HEK293 (cell line): ENCODE results near the gene MRPL39.

Experiments used
- TF ChIP-seq, protein P1 (sequence below): fragments of 450-650 bp; formaldehyde crosslinking; IDR thresholded peaks from 2 replicates; pipeline ENCODE4 v1.5.1; 2016; ENCODE audit warnings: missing biosample characterization, missing genetic modification characterization, borderline replicate concordance
- TF ChIP-seq, protein P2 (sequence below): fragments of 450-650 bp; formaldehyde crosslinking; IDR thresholded peaks from 2 replicates; pipeline ENCODE4 v1.5.1; 2016; ENCODE audit warnings: missing biosample characterization, missing genetic modification characterization

DNA sequence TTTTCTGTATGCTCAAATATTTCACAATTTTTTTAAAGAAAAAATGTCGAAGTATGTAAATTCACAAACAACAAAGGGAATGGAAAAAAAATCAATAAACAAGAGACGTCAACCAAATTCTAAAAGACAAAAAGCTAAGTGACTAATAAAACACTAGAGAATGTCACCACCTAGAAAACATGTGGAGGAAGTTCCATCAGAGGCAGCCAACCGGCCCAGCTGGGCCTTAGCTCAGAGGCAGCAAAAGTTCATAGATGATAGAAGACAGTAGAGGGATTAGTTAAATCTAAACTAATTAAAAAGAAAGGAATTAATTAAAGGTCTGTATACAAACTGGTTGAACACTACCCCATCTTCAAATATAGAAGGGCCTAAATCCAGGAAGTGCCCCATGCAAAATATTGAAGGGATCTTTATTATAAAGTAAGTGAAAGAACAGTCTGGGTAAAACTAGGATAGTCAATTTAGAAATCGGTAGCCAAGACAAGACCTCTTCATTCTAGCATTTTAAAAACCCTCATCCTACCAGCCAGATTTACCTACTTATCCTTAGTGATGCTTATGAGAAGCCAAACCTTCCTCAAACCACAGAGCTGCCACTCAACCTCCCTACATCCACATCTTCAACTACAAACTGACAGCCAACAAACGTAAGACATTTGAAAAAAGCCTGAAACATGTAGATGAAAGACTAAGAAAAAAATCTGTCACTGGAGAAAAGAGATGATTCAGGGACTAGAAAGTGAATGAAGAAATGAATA is 23.7 kb downstream of the MRPL39 start:
- TF ChIP-seq, protein P1, sequence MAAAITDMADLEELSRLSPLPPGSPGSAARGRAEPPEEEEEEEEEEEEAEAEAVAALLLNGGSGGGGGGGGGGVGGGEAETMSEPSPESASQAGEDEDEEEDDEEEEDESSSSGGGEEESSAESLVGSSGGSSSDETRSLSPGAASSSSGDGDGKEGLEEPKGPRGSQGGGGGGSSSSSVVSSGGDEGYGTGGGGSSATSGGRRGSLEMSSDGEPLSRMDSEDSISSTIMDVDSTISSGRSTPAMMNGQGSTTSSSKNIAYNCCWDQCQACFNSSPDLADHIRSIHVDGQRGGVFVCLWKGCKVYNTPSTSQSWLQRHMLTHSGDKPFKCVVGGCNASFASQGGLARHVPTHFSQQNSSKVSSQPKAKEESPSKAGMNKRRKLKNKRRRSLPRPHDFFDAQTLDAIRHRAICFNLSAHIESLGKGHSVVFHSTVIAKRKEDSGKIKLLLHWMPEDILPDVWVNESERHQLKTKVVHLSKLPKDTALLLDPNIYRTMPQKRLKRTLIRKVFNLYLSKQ (tag by site-specific recombination), result no peak
- TF ChIP-seq, protein P2, sequence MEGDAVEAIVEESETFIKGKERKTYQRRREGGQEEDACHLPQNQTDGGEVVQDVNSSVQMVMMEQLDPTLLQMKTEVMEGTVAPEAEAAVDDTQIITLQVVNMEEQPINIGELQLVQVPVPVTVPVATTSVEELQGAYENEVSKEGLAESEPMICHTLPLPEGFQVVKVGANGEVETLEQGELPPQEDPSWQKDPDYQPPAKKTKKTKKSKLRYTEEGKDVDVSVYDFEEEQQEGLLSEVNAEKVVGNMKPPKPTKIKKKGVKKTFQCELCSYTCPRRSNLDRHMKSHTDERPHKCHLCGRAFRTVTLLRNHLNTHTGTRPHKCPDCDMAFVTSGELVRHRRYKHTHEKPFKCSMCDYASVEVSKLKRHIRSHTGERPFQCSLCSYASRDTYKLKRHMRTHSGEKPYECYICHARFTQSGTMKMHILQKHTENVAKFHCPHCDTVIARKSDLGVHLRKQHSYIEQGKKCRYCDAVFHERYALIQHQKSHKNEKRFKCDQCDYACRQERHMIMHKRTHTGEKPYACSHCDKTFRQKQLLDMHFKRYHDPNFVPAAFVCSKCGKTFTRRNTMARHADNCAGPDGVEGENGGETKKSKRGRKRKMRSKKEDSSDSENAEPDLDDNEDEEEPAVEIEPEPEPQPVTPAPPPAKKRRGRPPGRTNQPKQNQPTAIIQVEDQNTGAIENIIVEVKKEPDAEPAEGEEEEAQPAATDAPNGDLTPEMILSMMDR (tag by site-specific recombination), result no peak
